ENCODE measurements around the gene MPZ.

GRCh38 chr1:161274874-161275273, 34.9 kb downstream of the MPZ start:
- TF ChIP-seq TAF1 (IDR thresholded peaks at IDR 0.05; ENCODE audit: borderline replicate concordance, insufficient read depth, low read length), result no peak
- no peak for TF ChIP-seq REST (IDR thresholded peaks at IDR 0.05; ENCODE audit: insufficient read depth in 1 of 2, low read depth in 2 of 2, low read length in 2 of 2)
- TF ChIP-seq POLR2AphosphoS5 (IDR thresholded peaks at IDR 0.05; ENCODE audit: low read depth, low read length), result no peak
- no peak for TF ChIP-seq SIN3A (IDR thresholded peaks at IDR 0.05; ENCODE audit: borderline replicate concordance, insufficient read depth, low read length)
- no peak for TF ChIP-seq FOXP2 (optimal IDR thresholded peaks at IDR 0.05; ENCODE audit: borderline replicate concordance, extremely low read depth, extremely low read length, insufficient read depth)

All from PFSK-1 (cell line).